ENCODE results near the gene GRIK3.

GRCh38 chr1:37017720-37018119 lies 16.6 kb downstream of the GRIK3 start:
- TF ChIP-seq CTCF (IDR thresholded peaks at IDR 0.05) = no peak
- TF ChIP-seq POLR2A (IDR thresholded peaks at IDR 0.05) = no peak
